ENCODE results near the gene KRTDAP. TPM values are rescaled to one million over a fixed set of nuclear protein-coding genes. Genes with fewer than 3 reads are reported as not detected.

The KRTDAP gene, protein sequence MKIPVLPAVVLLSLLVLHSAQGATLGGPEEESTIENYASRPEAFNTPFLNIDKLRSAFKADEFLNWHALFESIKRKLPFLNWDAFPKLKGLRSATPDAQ
- not detected in 2 replicates for total RNA-seq (2021)
- not detected for Bru-seq, nascent RNA
- not detected for BruChase-seq, experiment 1, labeled RNA remaining after a 2-hour chase
- not detected for BruChase-seq, experiment 2, labeled RNA remaining after a 6-hour chase
- long read RNA-seq, result 0 reads

DNA sequence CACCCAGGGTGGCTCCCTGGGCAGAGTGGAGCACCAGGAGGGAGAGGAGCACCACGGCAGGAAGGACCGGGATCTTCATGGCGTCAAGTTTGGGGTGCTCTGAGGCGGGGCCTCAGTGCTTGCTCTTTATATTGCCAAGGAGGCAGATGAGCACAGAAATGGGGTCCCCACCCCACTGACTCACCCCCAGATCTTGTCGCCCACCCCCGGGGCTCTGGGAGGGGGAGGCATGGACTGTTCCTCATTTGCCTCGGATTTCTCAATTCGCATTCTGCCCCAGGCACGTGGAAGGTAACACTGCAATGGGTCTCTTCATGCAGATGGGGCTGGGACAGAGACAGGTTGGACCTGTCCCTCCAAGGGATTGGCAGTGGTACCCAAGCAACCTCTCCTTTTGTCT, at the start of gene KRTDAP:
Gene KRTDAP (minus strand): TSS at position 101 of the 400 bp plus-strand sequence. CDS start 22 bp downstream, at position 79.
- POLR2A ChIA-PET (ENCODE audit: low non-redundant PET), result no interaction called here

GRCh38 chr19:35539850-35540249, 49.6 kb upstream of the KRTDAP start:
- Histone ChIP-seq H3K4me1 (ENCODE audit: insufficient read depth, low read length, poor library complexity, severe bottlenecking) (peaks cover 7% of the 10 kb centered on the region), H3K27ac (ENCODE audit: low read depth, low read length, poor library complexity, severe bottlenecking) (no peak overlapping the region), H3K27me3 (replicated peaks; ENCODE audit: insufficient read depth, low read depth, low read length, poor library complexity) (no peaks in the 10 kb centered on the region), H3K36me3 (ENCODE audit: insufficient read depth, low read length, poor library complexity, severe bottlenecking) (no peaks in the 10 kb centered on the region), H3K9me3 (ENCODE audit: low read depth, low read length, poor library complexity, severe bottlenecking) (no peaks in the 10 kb centered on the region), H3K4me3 (ENCODE audit: low read depth, low read length, poor library complexity, severe bottlenecking) (no peak overlapping the region)
- no peak for DNase-seq (ENCODE audit: low spot score)
- TF ChIP-seq, protein P1, sequence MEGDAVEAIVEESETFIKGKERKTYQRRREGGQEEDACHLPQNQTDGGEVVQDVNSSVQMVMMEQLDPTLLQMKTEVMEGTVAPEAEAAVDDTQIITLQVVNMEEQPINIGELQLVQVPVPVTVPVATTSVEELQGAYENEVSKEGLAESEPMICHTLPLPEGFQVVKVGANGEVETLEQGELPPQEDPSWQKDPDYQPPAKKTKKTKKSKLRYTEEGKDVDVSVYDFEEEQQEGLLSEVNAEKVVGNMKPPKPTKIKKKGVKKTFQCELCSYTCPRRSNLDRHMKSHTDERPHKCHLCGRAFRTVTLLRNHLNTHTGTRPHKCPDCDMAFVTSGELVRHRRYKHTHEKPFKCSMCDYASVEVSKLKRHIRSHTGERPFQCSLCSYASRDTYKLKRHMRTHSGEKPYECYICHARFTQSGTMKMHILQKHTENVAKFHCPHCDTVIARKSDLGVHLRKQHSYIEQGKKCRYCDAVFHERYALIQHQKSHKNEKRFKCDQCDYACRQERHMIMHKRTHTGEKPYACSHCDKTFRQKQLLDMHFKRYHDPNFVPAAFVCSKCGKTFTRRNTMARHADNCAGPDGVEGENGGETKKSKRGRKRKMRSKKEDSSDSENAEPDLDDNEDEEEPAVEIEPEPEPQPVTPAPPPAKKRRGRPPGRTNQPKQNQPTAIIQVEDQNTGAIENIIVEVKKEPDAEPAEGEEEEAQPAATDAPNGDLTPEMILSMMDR (conservative IDR thresholded peaks at IDR 0.05; ENCODE audit: low read depth, low read length), result no peak
- no peak for TF ChIP-seq EZH2 (IDR thresholded peaks at IDR 0.05; ENCODE audit: borderline replicate concordance, low read depth, low read length, poor library complexity, severe bottlenecking)
- BruUV-seq (replicated peaks), result no TSS peak
- intact Hi-C loops (cut with micrococcal nuclease; ENCODE audit: unreplicated experiment), result no loop called here
- ChIA-PET CTCF (no interaction called here), POLR2A (ENCODE audit: low non-redundant PET) (no interaction called here)

More for the DNA sequence above, at the start of gene KRTDAP:
- no TSS peak for BruUV-seq (replicated peaks)
- intact Hi-C loops (cut with micrococcal nuclease; ENCODE audit: unreplicated experiment), result no loop called here
- Histone ChIP-seq H3K27me3 (replicated peaks; ENCODE audit: insufficient read depth, low read depth, low read length, poor library complexity) (peaks cover 58% of the 10 kb centered on the region), H3K4me3 (ENCODE audit: low read depth, low read length, poor library complexity, severe bottlenecking) (no peak within 1 kb of the TSS), H3K36me3 (ENCODE audit: insufficient read depth, low read length, poor library complexity, severe bottlenecking) (no peaks in the 10 kb centered on the region), H3K27ac (ENCODE audit: low read depth, low read length, poor library complexity, severe bottlenecking) (no peak within 1 kb of the TSS), H3K4me1 (ENCODE audit: insufficient read depth, low read length, poor library complexity, severe bottlenecking) (no peaks in the 10 kb centered on the region), H3K9me3 (ENCODE audit: low read depth, low read length, poor library complexity, severe bottlenecking) (no peaks in the 10 kb centered on the region)
- CTCF ChIA-PET, result no interaction called here
- no peak for DNase-seq (ENCODE audit: low spot score)
- TF ChIP-seq, protein P1 (conservative IDR thresholded peaks at IDR 0.05; ENCODE audit: low read depth, low read length), result no peak
- no peak for TF ChIP-seq EZH2 (IDR thresholded peaks at IDR 0.05; ENCODE audit: borderline replicate concordance, low read depth, low read length, poor library complexity, severe bottlenecking)

- ChIA-PET CTCF (no interaction called here), POLR2A (ENCODE audit: low non-redundant PET) (no interaction called here)
- DNase-seq (ENCODE audit: low spot score), result no peak
- peaks cover 2% of the 10 kb centered on the region for H3K4me1 ChIP-seq (ENCODE audit: insufficient read depth, low read length, poor library complexity, severe bottlenecking)
- peaks cover 3% of the 10 kb centered on the region for H3K27me3 ChIP-seq (replicated peaks; ENCODE audit: insufficient read depth, low read depth, low read length, poor library complexity)
- H3K27ac ChIP-seq (ENCODE audit: low read depth, low read length, poor library complexity, severe bottlenecking), result no peak overlapping the region
- H3K36me3 ChIP-seq (ENCODE audit: insufficient read depth, low read length, poor library complexity, severe bottlenecking), result no peaks in the 10 kb centered on the region
- TF ChIP-seq, protein P1 (conservative IDR thresholded peaks at IDR 0.05; ENCODE audit: low read depth, low read length), result no peak
- no peak for TF ChIP-seq EZH2 (IDR thresholded peaks at IDR 0.05; ENCODE audit: borderline replicate concordance, low read depth, low read length, poor library complexity, severe bottlenecking)
- H3K9me3 ChIP-seq (ENCODE audit: low read depth, low read length, poor library complexity, severe bottlenecking), result no peaks in the 10 kb centered on the region
- intact Hi-C loops (cut with micrococcal nuclease; ENCODE audit: unreplicated experiment), result no loop called here
- BruUV-seq (replicated peaks), result no TSS peak
- no peak overlapping the region for H3K4me3 ChIP-seq (ENCODE audit: low read depth, low read length, poor library complexity, severe bottlenecking)
Observed at GRCh38 chr19:35539314-35539713, 49.0 kb upstream of the KRTDAP start.

Data from A673 (cell line).